T-helper 1 cell treated with Interleukin-12 subunit alpha and Interleukin-12 subunit beta and Interleukin-4 antibody, amounts not matched to agents 30 ng/mL and 1 ng/mL, for 36 hours (primary cell): ENCODE data around the gene DCDC1. TPM values are rescaled to one million over a fixed set of nuclear protein-coding genes. Genes with fewer than 3 reads are reported as not detected.
"Not testable (repeated sequence)": the region's sequence is repeated elsewhere in the genome, so short reads cannot be mapped to it uniquely, and the experiment has no call there.

Experiments used
- intact Hi-C: fragments of 100-400 bp; cut with micrococcal nuclease; formaldehyde crosslinking; loops from one replicate; pipeline ENCODE4 v1.15.1; 2024
- total RNA-seq: library from RNA; stranded (reverse); gene quantifications from 2 replicates; pipeline ENCODE4 v1.2.3, GENCODE V29; 2022

Gene DCDC1
- total RNA-seq, 1 donor from 2014 or later: not detected

GRCh38 chr11:30991802-30992512 lies 377.6 kb downstream of the DCDC1 start:
- intact Hi-C loops: no loop called here

DNA sequence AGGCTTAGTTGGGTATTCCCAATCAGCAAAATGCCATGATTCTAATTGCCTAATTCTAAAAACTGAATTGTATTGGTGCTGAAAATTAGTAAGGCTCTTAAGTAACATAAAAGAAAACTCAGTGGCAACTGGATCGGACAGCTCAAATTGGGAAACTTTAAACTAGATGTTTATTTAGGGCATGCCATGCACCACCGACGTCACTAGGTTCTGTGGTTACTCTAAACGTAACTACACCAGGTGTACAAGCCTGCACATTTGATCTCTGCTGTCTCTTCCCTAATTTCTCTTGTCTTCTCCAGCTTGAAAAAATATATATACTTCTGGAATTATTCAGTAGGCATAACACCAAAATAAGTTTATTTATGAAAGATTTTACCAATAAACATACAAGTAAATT lies 378.2 kb downstream of the DCDC1 start:
- intact Hi-C loops: no loop called here

DNA sequence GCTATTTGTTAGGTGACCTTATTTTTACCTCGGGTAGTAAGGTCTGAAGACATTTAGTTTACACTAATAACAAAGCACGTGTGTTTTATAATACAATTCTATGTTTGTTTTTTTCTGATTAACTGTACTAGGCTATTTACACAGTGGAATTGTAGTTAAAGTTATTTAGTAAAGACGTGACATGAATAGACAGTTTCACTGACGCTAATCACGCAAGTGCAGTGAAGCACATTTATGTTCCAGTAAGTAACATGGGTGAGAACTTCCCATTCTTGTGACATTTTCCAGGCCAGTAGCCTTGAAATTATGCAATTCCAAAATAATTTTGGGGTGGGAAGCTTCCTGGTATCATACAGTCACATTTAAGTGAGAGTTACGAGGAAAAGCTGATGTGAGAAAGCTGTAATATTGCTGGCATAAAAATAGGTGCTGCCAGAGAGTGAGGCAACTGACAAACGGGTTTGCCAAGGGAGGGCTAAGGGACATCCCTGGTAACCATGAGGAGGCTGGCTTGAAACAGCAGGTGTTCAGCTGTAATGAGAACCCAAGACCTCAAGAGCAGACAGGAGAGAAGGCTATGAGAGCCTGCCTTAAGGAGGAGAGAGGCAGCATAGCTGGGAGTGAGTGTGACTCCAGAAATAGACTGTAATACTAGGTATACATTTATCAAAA lies 378.8 kb downstream of the DCDC1 start:
- intact Hi-C loops: no loop called here

DNA sequence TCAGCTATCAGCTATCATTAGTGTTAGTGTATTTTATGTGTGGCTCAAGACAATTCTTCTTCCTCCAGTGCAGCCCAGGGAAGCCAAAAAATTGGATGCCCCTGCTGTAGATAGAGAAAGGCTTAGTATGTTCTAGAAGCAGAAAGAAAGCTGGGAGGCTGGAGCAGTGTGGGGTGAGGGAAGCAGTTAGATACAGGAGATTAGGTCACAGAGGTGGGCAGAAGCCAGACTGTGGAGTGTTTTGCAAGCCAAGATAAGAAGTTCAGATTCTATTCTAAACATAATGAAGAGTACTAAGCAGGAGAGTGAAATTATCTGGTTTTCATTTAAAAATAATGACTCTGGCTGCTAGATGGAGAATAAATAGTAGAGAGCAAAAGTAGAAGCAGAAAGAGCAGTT lies 381.7 kb downstream of the DCDC1 start:
- intact Hi-C loops: no loop called here

DNA sequence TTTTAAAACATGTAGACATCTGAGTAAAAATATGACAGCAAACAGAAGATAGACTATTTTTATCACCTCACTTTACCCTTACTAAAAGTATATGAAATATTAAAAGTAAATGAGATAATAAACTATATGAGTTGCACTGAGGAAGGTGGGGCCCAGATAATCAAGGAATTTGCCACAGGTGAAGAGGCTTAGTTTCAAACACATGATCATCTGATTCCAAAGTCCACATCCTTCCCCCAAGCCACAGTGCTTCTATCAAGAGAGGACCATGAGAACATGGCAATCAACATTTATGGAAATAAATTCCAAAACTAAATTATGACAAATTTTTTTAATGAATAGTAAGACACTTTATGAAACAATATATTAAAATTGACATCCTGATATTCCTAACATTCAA lies 384.0 kb downstream of the DCDC1 start:
- intact Hi-C loops: no loop called here

DNA sequence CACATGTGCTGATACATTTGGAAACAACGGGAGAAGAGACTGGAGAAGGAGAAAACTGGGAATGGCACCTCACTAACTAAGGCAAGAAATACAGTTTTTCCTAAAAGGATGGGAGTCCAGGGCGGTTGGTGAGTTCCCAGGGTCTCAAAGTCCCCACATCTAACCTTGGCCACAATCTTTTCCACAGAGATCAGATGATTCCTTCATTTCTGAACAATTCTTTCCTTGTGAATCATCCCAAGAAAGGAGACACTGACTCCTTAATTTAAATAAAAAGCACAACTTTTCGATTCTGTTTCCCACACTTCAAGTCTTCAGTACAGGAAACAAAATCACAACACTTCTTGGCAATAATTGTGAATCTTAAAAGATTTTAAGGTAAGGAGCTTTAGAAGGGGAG lies 384.7 kb downstream of the DCDC1 start:
- intact Hi-C loops: no loop called here

DNA sequence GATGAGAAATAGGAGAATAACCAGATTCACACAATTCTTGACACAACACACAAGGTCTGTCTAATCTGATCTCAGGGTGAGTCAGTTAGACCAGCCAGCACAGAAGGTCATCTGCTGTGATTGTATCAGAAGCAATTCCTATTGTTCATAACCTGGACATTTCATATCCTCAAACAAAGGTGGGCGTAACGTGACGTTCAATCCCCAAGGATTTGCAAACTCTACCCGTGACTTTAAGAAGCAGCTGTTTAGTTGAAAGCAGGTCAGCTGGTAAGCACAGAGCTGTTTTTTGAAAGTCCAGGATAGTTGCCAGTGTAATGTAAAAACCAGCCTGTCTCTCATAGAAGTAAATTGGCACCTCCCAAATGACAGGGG lies 385.1 kb downstream of the DCDC1 start:
- intact Hi-C loops: no loop called here

DNA sequence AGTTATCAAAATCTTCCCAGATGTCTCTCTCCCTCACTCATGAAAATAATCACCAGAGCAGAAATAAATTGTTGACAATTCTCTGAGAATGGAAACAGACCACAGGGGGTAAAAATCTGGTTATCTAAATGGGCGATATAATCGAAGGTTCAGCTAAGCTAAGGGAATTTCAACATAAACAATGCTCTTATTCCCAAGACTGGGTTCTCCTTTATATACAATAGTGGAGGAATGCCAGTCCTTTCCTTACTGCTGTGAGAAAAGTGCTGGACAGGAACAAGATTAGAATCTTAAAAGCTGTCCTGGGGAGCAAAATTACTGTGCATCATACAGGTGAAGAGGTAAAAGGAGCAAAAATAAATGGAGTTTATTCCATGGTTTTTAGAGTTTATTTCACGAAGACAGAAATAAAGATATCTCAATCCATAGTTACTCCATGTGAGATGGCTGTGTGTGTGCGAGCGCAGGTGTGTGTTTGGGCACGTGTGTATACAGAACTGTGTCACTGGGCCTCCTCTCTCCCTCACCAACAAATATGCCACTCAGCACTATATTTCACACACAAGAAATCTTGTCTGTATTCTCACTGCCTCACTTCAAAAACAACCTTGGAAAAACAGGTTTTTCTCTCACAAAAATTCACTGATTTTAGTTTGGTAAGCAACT lies 385.6 kb downstream of the DCDC1 start:
- intact Hi-C loops: no loop called here

GRCh38 chr11:30983143-30983542 lies 386.4 kb downstream of the DCDC1 start:
- intact Hi-C loops: no loop called here

DNA sequence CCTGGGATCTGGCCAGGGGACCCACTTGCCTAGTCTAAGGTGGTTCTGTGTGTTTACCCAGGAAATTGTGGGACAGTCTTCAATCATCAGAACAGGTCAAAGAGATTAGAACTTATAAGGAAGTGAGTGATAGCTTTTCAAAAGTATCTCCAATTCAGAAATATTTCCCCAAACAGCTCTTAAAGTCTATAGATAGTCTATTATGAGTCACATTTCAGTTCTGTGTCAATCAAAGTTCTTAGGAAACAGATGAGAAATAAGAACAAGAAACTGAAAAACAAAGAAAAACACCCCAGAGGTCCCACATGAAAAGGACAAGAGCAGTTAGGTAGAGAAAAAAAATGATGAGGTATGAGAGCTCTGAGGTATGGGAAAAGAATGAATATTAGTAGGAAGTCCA lies 402.0 kb downstream of the DCDC1 start:
- intact Hi-C loops: no loop called here

- intact Hi-C loops: no loop called here
Measured at GRCh38 chr11:30960387-30960992, 409.0 kb downstream of the DCDC1 start.

DNA sequence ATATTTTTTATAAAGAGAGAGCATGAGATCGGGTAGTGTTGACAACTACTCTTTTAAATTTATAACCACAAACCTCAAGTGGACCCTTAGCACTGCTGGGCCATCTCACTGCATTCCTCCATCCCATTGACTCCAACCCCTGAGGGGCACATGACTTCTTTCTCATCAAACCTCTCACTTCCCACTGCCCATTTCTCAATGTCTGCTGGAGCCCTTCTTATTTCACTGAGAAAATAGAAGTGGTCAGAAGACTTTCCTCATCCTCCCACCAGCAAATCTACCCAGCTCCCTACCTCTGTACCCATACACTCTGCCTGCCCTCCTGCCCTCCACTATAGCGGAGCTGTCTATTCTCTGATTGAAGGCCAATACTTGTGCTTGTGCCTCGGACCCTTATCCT lies 412.8 kb downstream of the DCDC1 start:
- intact Hi-C loops: no loop called here

- intact Hi-C loops: no loop called here
Measured at GRCh38 chr11:30949838-30950237, 419.7 kb downstream of the DCDC1 start.

GRCh38 chr11:30947715-30948114 lies 421.8 kb downstream of the DCDC1 start:
- intact Hi-C loops: not testable (repeated sequence)

DNA sequence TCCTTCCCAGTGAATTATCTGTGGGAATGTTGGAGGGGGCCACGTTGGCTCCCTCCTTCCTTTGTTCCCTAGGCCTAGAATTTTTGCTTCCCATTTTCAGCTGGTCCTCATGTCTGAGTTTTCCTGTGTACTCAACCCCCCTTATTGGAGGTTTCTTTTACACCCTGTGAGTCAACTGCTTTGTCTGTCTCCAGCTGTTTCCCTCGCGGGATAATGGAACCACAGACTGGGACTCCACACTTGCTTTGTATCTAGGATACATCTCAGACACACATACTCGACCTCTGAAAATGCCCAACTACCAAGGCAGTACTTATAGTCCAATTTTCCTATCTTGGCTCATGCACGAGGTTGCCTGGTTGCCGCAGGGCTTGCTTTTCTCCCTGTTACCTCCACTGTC lies 430.7 kb downstream of the DCDC1 start:
- intact Hi-C loops: no loop called here

GRCh38 chr11:30938171-30938570 lies 431.4 kb downstream of the DCDC1 start:
- intact Hi-C loops: no loop called here

DNA sequence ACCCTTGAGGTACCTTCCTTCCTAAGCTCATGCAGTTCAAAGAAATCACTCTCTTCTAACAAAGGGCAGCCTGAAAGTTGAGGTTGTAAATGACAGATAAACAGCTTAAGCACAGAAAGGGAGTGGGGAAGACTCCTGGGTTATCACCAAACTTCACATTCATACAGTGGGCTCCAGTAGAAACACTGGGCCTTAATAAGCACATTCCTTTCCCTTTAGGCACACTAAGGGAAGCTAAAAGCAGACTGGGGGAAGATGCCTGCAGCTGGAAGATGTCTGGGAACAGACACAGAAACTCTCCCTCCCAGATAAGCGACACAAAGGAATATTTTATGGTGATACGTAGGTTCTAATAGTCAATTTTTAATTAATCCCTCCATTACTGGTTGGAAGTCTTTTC lies 433.0 kb downstream of the DCDC1 start:
- intact Hi-C loops: no loop called here

GRCh38 chr11:30935861-30936260 lies 433.7 kb downstream of the DCDC1 start:
- intact Hi-C loops: no loop called here

GRCh38 chr11:30926130-30926529 lies 443.4 kb downstream of the DCDC1 start:
- intact Hi-C loops: no loop called here

DNA sequence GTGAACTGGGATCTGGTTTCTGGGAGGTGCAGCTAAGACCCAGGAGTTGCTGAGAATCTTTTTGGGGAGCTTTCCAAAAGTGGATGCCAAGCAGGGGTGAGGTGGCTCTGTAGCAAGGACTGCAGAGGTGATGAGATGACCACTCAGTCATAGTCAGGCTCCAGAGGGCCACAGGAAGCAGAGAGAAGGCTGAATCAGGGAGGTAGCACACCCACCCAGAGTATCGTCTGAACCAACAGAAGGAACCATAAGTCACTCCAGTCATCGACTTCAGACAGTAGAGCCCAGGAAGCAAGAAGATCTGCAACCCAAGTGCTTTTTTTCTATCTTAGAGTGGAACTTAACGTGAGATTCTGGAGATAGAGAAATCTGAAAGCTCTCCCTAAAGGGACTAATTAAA lies 447.7 kb downstream of the DCDC1 start:
- intact Hi-C loops: no loop called here

DNA sequence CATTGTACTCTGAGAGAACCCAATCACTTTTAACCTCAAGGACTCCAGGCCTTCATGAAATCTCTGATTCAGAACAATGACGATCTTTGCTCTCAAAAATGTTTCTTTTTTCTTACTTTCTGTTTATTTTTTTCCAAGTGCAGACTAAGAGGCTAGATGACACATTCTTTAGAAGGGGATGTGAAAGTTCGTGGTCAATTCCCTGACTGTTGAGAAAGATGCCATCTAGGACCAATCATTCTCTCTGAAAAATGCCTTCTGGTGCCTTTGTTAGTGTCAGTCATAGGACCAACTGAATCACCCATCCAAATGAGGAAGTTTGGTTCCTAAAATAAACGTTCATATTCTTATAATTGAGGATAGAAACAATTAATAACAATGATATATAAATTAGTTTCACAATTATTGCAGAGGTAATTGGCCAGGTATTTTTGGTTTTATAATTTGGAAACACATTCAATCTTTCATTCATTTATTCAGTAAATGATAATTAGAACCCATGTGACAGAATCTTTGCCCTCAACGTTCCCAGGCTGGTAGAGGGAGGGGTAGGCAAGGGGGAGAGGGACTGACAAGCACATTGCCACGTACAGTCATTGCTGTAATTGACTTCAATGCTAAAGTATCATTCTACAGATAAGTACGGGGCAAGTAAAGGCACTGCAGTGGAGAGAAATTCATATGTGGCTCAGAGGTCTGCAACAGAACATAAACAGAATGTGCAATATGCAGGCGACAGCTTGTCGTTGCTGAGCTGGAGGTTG lies 450.0 kb downstream of the DCDC1 start:
- intact Hi-C loops: loop anchor here (5.0 kb wide), 1 partner anchor 1577 kb away; no protein-coding TSS in a partner anchor
